ENCODE measurements around the gene LBR.

DNA sequence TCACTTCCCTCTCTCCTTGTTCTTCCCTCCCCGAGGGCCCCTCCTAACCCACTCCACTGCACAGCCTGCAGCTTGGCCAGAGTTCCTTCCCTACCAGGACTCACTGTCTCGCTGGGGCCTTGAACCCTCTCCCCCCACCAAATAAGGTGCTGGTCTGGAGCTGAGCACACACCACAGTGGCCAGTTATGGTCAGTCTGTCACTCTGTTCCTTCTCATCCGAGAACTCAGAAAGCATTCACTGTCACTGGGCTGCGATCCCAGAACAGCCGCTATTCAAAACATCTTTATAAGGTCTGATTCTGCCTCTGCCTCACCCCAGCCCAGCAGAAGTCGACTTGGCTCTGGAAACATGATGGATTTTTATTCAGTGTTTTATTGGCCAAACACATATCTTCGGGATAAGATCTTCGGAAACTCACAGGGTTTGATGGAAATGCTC, 19.8 kb upstream of the LBR start:
- TF ChIP-seq, protein P1, sequence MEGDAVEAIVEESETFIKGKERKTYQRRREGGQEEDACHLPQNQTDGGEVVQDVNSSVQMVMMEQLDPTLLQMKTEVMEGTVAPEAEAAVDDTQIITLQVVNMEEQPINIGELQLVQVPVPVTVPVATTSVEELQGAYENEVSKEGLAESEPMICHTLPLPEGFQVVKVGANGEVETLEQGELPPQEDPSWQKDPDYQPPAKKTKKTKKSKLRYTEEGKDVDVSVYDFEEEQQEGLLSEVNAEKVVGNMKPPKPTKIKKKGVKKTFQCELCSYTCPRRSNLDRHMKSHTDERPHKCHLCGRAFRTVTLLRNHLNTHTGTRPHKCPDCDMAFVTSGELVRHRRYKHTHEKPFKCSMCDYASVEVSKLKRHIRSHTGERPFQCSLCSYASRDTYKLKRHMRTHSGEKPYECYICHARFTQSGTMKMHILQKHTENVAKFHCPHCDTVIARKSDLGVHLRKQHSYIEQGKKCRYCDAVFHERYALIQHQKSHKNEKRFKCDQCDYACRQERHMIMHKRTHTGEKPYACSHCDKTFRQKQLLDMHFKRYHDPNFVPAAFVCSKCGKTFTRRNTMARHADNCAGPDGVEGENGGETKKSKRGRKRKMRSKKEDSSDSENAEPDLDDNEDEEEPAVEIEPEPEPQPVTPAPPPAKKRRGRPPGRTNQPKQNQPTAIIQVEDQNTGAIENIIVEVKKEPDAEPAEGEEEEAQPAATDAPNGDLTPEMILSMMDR (IDR thresholded peaks at IDR 0.05), result no peak
- no peak for TF ChIP-seq POLR2A (IDR thresholded peaks at IDR 0.05)
- TF ChIP-seq EP300 (IDR thresholded peaks at IDR 0.05), result no peak
- TF ChIP-seq POLR2AphosphoS5 (IDR thresholded peaks at IDR 0.05), result no peak

All from suprapubic skin (tissue), 4 donors.